Activated naive CD4-positive, alpha-beta T cell treated with anti-CD3 and anti-CD28 coated beads, Interleukin-2, amount 50 U/mL, for 24 hours (primary cell): Measurements from ENCODE around the gene CPSF7.

Source experiments
- H3K27ac Mint-ChIP-seq: one replicate; pipeline ENCODE4 v1.8.0; 2021; ENCODE audit warnings: mild to moderate bottlenecking, mixed read lengths
- H3K27me3 Mint-ChIP-seq: one replicate; pipeline ENCODE4 v1.8.0; 2021; ENCODE audit warnings: mixed read lengths
- H3K36me3 Mint-ChIP-seq: one replicate; pipeline ENCODE4 v1.8.0; 2021; ENCODE audit warnings: mixed read lengths
- H3K4me1 Mint-ChIP-seq: one replicate; pipeline ENCODE4 v1.8.0; 2021; ENCODE audit warnings: mixed read lengths
- H3K4me3 Mint-ChIP-seq: one replicate; pipeline ENCODE4 v1.8.0; 2021; ENCODE audit warnings: mild to moderate bottlenecking, mixed read lengths
- H3K9me3 Mint-ChIP-seq: one replicate; pipeline ENCODE4 v1.8.0; 2021; ENCODE audit warnings: mixed read lengths

CPSF7 gene

GRCh38 chr11:61377461-61378160, 52.2 kb downstream of the CPSF7 start:
- peaks cover 5% of the 10 kb centered on the region for H3K36me3 Mint-ChIP-seq
- H3K27ac Mint-ChIP-seq, result no peak overlapping the region
- H3K9me3 Mint-ChIP-seq, result no peaks in the 10 kb centered on the region
- no peak overlapping the region for H3K4me3 Mint-ChIP-seq
- no peaks in the 10 kb centered on the region for H3K4me1 Mint-ChIP-seq
- no peaks in the 10 kb centered on the region for H3K27me3 Mint-ChIP-seq

GRCh38 chr11:61375761-61376108, 54.0 kb downstream of the CPSF7 start:
- Mint-ChIP-seq H3K27me3 (no peaks in the 10 kb centered on the region), H3K9me3 (no peaks in the 10 kb centered on the region), H3K36me3 (peaks cover 7% of the 10 kb centered on the region), H3K27ac (no peak overlapping the region), H3K4me1 (no peaks in the 10 kb centered on the region), H3K4me3 (no peak overlapping the region)

- Mint-ChIP-seq H3K4me1 (no peaks in the 10 kb centered on the region), H3K9me3 (no peaks in the 10 kb centered on the region), H3K36me3 (peaks cover 7% of the 10 kb centered on the region), H3K27ac (no peak overlapping the region), H3K4me3 (no peak overlapping the region), H3K27me3 (no peaks in the 10 kb centered on the region)
These were observed 56.9 kb downstream of the CPSF7 start for GRCh38 chr11:61372659-61373420.

- Mint-ChIP-seq H3K36me3 (peaks cover 6% of the 10 kb centered on the region), H3K9me3 (no peaks in the 10 kb centered on the region), H3K27ac (no peak overlapping the region), H3K4me1 (no peaks in the 10 kb centered on the region), H3K4me3 (no peak overlapping the region), H3K27me3 (no peaks in the 10 kb centered on the region)
These were observed 59.3 kb downstream of the CPSF7 start for GRCh38 chr11:61370349-61371005.

GRCh38 chr11:61369372-61370348, 60.1 kb downstream of the CPSF7 start:
- H3K27ac Mint-ChIP-seq, result no peak overlapping the region
- H3K27me3 Mint-ChIP-seq, result no peaks in the 10 kb centered on the region
- peaks cover 4% of the 10 kb centered on the region for H3K36me3 Mint-ChIP-seq
- no peaks in the 10 kb centered on the region for H3K9me3 Mint-ChIP-seq
- H3K4me3 Mint-ChIP-seq, result no peak overlapping the region
- H3K4me1 Mint-ChIP-seq, result no peaks in the 10 kb centered on the region

- Mint-ChIP-seq H3K9me3 (no peaks in the 10 kb centered on the region), H3K4me1 (peaks cover 2% of the 10 kb centered on the region), H3K36me3 (peaks cover 4% of the 10 kb centered on the region), H3K27me3 (no peaks in the 10 kb centered on the region), H3K27ac (no peak overlapping the region), H3K4me3 (no peak overlapping the region)
These were observed 61.1 kb downstream of the CPSF7 start for GRCh38 chr11:61368646-61369045.

- H3K27ac Mint-ChIP-seq, result no peak overlapping the region
- H3K36me3 Mint-ChIP-seq, result peaks cover 6% of the 10 kb centered on the region
- H3K27me3 Mint-ChIP-seq, result no peaks in the 10 kb centered on the region
- H3K4me1 Mint-ChIP-seq, result peaks cover 15% of the 10 kb centered on the region
- no peak overlapping the region for H3K4me3 Mint-ChIP-seq
- no peaks in the 10 kb centered on the region for H3K9me3 Mint-ChIP-seq
These were observed 62.4 kb downstream of the CPSF7 start for GRCh38 chr11:61367406-61367805.

GRCh38 chr11:61364012-61364675, 65.6 kb downstream of the CPSF7 start:
- Mint-ChIP-seq H3K36me3 (peaks cover 5% of the 10 kb centered on the region), H3K4me1 (peaks cover 36% of the 10 kb centered on the region), H3K4me3 (peak overlapping the region; percentile 100)

GRCh38 chr11:61362542-61362875, 67.3 kb downstream of the CPSF7 start:
- Mint-ChIP-seq H3K9me3 (no peaks in the 10 kb centered on the region), H3K27ac (peak overlapping the region; percentile 99), H3K4me3 (peak overlapping the region; percentile 100), H3K27me3 (no peaks in the 10 kb centered on the region), H3K36me3 (peaks cover 5% of the 10 kb centered on the region), H3K4me1 (peaks cover 41% of the 10 kb centered on the region)

More at GRCh38 chr11:61364012-61364675, 65.6 kb downstream of the CPSF7 start:
- Mint-ChIP-seq H3K27ac (peak overlapping the region; percentile 37), H3K27me3 (no peaks in the 10 kb centered on the region), H3K9me3 (no peaks in the 10 kb centered on the region)

DNA sequence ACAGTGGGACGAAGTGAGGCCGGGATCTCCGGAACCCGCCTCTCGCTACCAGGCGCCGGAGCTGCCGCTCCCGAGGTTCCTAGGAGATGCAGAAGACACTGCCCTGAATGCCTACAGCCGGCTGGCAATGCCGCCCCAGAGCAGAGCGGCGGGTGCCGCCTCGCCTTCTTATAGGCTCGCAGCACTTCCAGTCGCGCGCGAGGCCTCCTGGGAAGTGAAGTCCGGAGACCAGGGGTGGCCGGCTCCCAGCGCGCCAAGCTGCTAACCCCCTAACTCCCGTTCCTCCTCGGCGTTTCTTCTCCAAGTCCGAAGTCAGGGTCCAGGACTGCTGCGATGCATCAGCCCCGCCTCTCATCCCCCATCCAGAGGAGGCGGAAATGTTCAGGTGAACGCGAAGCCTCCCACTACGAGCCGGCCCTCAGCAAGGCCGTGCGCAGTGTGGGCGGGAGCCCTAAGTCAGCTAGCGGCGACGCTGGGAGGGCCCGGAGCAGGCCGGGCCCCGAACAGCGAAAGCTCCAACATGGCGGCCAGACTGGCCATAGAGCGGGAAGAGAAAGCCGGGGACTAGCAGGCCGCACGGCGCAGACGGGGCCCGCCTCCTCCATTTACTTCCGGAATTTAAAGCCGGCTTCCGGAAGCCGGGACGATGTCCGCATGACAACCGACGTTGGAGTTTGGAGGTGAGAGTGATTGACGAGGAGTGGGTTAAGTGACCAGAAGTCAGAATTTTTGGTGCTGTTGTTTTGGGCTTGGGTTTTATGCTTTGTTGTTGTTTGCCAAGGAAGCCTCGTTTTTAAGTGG, 67.8 kb downstream of the CPSF7 start, which contains the start of the genes CYB561A3 and TMEM138:
TSS of gene CYB561A3 (minus strand) at position 142 of the 801 bp plus-strand sequence. CDS start 5,169 bp downstream, outside the sequence.
TSS of gene TMEM138 (plus strand) at position 634 of the 801 bp plus-strand sequence. CDS start 2,017 bp downstream, outside the sequence.
- no peaks in the 10 kb centered on the region for H3K9me3 Mint-ChIP-seq
- H3K27me3 Mint-ChIP-seq, result no peaks in the 10 kb centered on the region

DNA sequence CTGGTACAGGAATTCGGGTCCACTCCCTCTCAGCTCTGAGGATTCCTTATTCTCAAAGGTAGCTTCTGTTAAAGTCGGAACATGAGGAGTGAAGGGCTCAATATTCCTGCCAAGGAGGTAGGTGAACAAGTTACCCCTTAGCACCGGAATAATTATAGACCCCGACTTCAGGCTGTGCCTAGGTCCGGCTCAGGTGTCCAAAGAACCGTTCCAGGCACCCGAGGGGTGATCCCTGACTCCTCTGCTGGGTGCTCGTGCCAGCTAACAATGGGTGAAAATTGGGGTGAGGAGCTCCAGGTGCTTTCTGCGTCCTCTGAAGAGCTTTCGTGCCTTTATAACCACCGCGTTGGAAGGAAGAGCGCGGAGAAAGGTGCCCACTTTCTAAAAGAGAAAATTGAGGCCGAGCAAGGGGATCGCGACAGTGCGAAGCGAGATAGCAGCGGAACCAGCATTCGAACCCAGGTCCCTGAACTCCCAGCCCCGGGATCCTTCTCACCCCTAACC, 68.5 kb downstream of the CPSF7 start:
- Mint-ChIP-seq H3K27me3 (no peaks in the 10 kb centered on the region), H3K36me3 (peaks cover 5% of the 10 kb centered on the region), H3K9me3 (no peaks in the 10 kb centered on the region), H3K27ac (peak overlapping the region; percentile 99), H3K4me1 (peaks cover 52% of the 10 kb centered on the region), H3K4me3 (peak overlapping the region; percentile 100)

More for the DNA sequence above, 67.8 kb downstream of the CPSF7 start, which contains the start of the genes CYB561A3 and TMEM138:
- peak within 1 kb of the TSS; percentile 100 for H3K4me3 Mint-ChIP-seq
- peaks cover 46% of the 10 kb centered on the region for H3K4me1 Mint-ChIP-seq
- peak within 1 kb of the TSS; percentile 99 for H3K27ac Mint-ChIP-seq
- peaks cover 5% of the 10 kb centered on the region for H3K36me3 Mint-ChIP-seq

GRCh38 chr11:61359516-61359915, 70.3 kb downstream of the CPSF7 start:
- Mint-ChIP-seq H3K36me3 (peaks cover 5% of the 10 kb centered on the region), H3K27ac (no peak overlapping the region), H3K9me3 (no peaks in the 10 kb centered on the region), H3K4me3 (no peak overlapping the region), H3K27me3 (no peaks in the 10 kb centered on the region), H3K4me1 (peaks cover 56% of the 10 kb centered on the region)

DNA sequence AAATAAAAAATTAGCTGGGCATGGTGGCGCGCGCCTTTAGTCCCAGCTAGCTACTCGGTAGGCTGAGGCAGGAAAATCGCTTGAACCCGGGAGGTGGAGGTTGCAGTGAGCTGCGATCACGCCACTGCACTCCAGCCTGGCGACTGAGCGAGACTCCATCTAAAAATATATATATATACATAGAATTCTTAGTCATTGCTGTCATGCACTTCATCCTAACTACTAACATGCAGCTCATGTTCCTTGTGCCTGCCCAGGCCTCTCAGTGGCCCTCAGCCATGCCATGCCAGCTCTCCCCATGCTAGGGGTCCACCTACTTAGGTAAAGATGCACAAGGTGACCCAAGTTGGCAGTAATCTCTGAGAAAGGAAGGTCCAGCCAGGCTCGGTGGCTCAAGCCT, 71.2 kb downstream of the CPSF7 start:
- H3K9me3 Mint-ChIP-seq, result no peaks in the 10 kb centered on the region

GRCh38 chr11:61357894-61358239, 71.9 kb downstream of the CPSF7 start:
- no peaks in the 10 kb centered on the region for H3K9me3 Mint-ChIP-seq
- H3K4me3 Mint-ChIP-seq, result no peak overlapping the region
- no peak overlapping the region for H3K27ac Mint-ChIP-seq
- H3K27me3 Mint-ChIP-seq, result no peaks in the 10 kb centered on the region
- peaks cover 51% of the 10 kb centered on the region for H3K4me1 Mint-ChIP-seq
- peaks cover 7% of the 10 kb centered on the region for H3K36me3 Mint-ChIP-seq

More for the DNA sequence above, 71.2 kb downstream of the CPSF7 start:
- Mint-ChIP-seq H3K27me3 (no peaks in the 10 kb centered on the region), H3K27ac (no peak overlapping the region), H3K36me3 (peaks cover 7% of the 10 kb centered on the region), H3K4me3 (no peak overlapping the region), H3K4me1 (peaks cover 53% of the 10 kb centered on the region)
